CD14-positive monocyte (primary cell): Measurements from ENCODE around the gene SLC50A1. TPM values are rescaled to one million over a fixed set of nuclear protein-coding genes. Genes with fewer than 3 reads are reported as not detected.

ENCODE experiments used
- DNase-seq, 3 donors: peaks; one replicate each; pipeline ENCODE4 v3.0.0-alpha.2; 2011 to 2022
- H2AFZ ChIP-seq: 2 replicates; pipeline ENCODE4 v1.6.0; 2012; ENCODE audit warnings: mild to moderate bottlenecking, low read depth, low read length, inconsistent platforms; ENCODE audit not compliant: insufficient read depth, poor library complexity, severe bottlenecking
- H3K27ac ChIP-seq, 2 donors: 1 replicate in 1 of 2; 2 replicates in 1 of 2; pipeline ENCODE4 v1.5.1; 2012 to 2013; ENCODE audit warnings: low read length in 2 of 2, control low read depth in 1 of 2, inconsistent platforms in 1 of 2, low read depth in 1 of 2, mild to moderate bottlenecking in 1 of 2
- H3K27me3 ChIP-seq, 2 donors: one replicate each; pipeline versions ENCODE4 v1.6.0 to v1.6.1; 2011 to 2013; ENCODE audit warnings: low read length in 2 of 2; ENCODE audit not compliant: control insufficient read depth in 2 of 2, insufficient read depth in 2 of 2
- H3K36me3 ChIP-seq, 2 donors: replicated peaks in 1 of 2; 1 replicate in 1 of 2; 2 replicates in 1 of 2; pipeline versions ENCODE4 v1.5.1 to v1.6.1; 2012 to 2013; ENCODE audit warnings: low read length in 2 of 2, control low read depth in 1 of 2, inconsistent platforms in 1 of 2, mild to moderate bottlenecking in 1 of 2; ENCODE audit not compliant: insufficient read depth in 2 of 2, control insufficient read depth in 1 of 2
- H3K4me1 ChIP-seq, 2 donors: 1 replicate in 1 of 2; 2 replicates in 1 of 2; pipeline versions ENCODE4 v1.5.1 to v1.6.1; 2012 to 2013; ENCODE audit warnings: low read length in 2 of 2, control low read depth in 1 of 2, inconsistent platforms in 1 of 2, mild to moderate bottlenecking in 1 of 2, moderate library complexity in 1 of 2; ENCODE audit not compliant: insufficient read depth in 2 of 2, control insufficient read depth in 1 of 2
- H3K4me2 ChIP-seq: replicated peaks from 2 replicates; pipeline ENCODE3; 2012; ENCODE audit warnings: low read length, moderate library complexity, mild to moderate bottlenecking; ENCODE audit not compliant: poor library complexity, severe bottlenecking; ENCODE audit errors: extremely low read depth
- H3K4me3 ChIP-seq, 3 experiments: fragments of 200-600 bp in 1 of 3; sonication (generic) in 1 of 3; replicated peaks in 1 of 3; 1 replicate in 2 of 3; 2 replicates in 1 of 3; pipeline ENCODE4 v1.5.1; 2011 to 2013; ENCODE audit warnings: low read length in 3 of 3, mild to moderate bottlenecking in 3 of 3, control low read depth in 2 of 3, low read depth in 2 of 3, inconsistent platforms in 1 of 3, moderate library complexity in 1 of 3
- H3K79me2 ChIP-seq: 2 replicates; pipeline ENCODE4 v1.6.0; 2012; ENCODE audit warnings: mild to moderate bottlenecking, control low read depth, inconsistent platforms, low read length, moderate library complexity; ENCODE audit not compliant: insufficient read depth
- H3K9ac ChIP-seq: 2 replicates; pipeline ENCODE4 v1.6.0; 2017; ENCODE audit warnings: low read length, mild to moderate bottlenecking; ENCODE audit not compliant: insufficient read depth, poor library complexity, severe bottlenecking
- H3K9me3 ChIP-seq, 2 donors: replicated peaks in 1 of 2; 1 replicate in 1 of 2; 2 replicates in 1 of 2; pipeline versions ENCODE4 v1.5.1 to v1.6.1; 2012 to 2013; ENCODE audit warnings: low read length in 2 of 2, control low read depth in 1 of 2; ENCODE audit not compliant: control insufficient read depth in 1 of 2, insufficient read depth in 1 of 2
- H4K20me1 ChIP-seq: 2 replicates; pipeline ENCODE4 v1.6.0; 2012; ENCODE audit warnings: mild to moderate bottlenecking, low read length, control low read depth, moderate library complexity; ENCODE audit not compliant: insufficient read depth
- H3K27ac Mint-ChIP-seq, 7 donors: one replicate each; pipeline ENCODE4 v1.8.0; 2020; ENCODE audit warnings: mild to moderate bottlenecking in 7 of 7, mixed read lengths in 7 of 7, moderate library complexity in 6 of 7, inconsistent platforms in 2 of 7
- H3K27me3 Mint-ChIP-seq, 3 donors: one replicate each; pipeline ENCODE4 v1.8.0; 2021 to 2022; ENCODE audit warnings: low read depth in 3 of 3, mild to moderate bottlenecking in 3 of 3, mixed read lengths in 3 of 3, moderate library complexity in 3 of 3, inconsistent platforms in 1 of 3
- H3K36me3 Mint-ChIP-seq, 2 donors: one replicate each; pipeline ENCODE4 v1.8.0; 2020; ENCODE audit warnings: mixed read lengths in 2 of 2, inconsistent platforms in 1 of 2, mild to moderate bottlenecking in 1 of 2
- H3K4me1 Mint-ChIP-seq: one replicate; pipeline ENCODE4 v1.8.0; 2020; ENCODE audit warnings: mild to moderate bottlenecking, mixed read lengths
- H3K4me3 Mint-ChIP-seq, 2 donors: one replicate each; pipeline ENCODE4 v1.8.0; 2020; ENCODE audit warnings: mild to moderate bottlenecking in 2 of 2, mixed read lengths in 2 of 2, moderate library complexity in 1 of 2
- H3K9me3 Mint-ChIP-seq, 7 donors: one replicate each; pipeline ENCODE4 v1.8.0; 2020 to 2022; ENCODE audit warnings: mixed read lengths in 7 of 7, mild to moderate bottlenecking in 6 of 7, moderate library complexity in 6 of 7, inconsistent platforms in 2 of 7
- CTCF ChIP-seq: fragments of 200-600 bp; IDR thresholded peaks from one replicate; pipeline ENCODE4 v1.8.0; 2022; ENCODE audit warnings: antibody characterized with exemption, mild to moderate bottlenecking
- WGBS: methylation state at CpG from one replicate; pipeline ENCODE4 v1.1.5; 2013; ENCODE audit warnings: missing lambda C conversion rate; ENCODE audit not compliant: insufficient coverage; 5-methylcytosine and 5-hydroxymethylcytosine counted together
- intact Hi-C, 2 donors: fragments of 100-400 bp; cut with micrococcal nuclease; formaldehyde crosslinking; loops; one replicate each; pipeline versions ENCODE4 v1.15.0 to v1.15.1; 2023
- polyA plus RNA-seq, 3 donors: library from polyadenylated mRNA; depleted of rRNA in 1 of 3; unstranded in 2 of 3; stranded (reverse) in 1 of 3; fragments of 300-500 nt in 2 of 3; fragments of >200 nt in 1 of 3; fragmentation: Illumina TruSeq in 2 of 3; gene quantifications; 1 replicate in 2 of 3; 2 replicates in 1 of 3; pipeline ENCODE4 v1.2.3, GENCODE V29; 2012 to 2021

Gene SLC50A1
- polyA plus RNA-seq, 3 donors: 40.0 to 50.8 (median 49.4) TPM

GRCh38 chr1:155125946-155126555 is 9.6 kb upstream of the SLC50A1 start:
- Histone ChIP-seq H3K27me3 (peaks cover 45 to 65% of the 10 kb centered on the region in 2 donors), H2AFZ (no peak overlapping the region), H3K79me2 (no peaks in the 10 kb centered on the region), H3K9me3 (peaks cover 0 to 17% of the 10 kb centered on the region in 2 donors), H3K36me3 (no peaks in the 10 kb centered on the region), H3K4me2 (no peak overlapping the region), H3K4me1 (peaks cover 25 to 33% of the 10 kb centered on the region in 2 donors), H4K20me1 (no peaks in the 10 kb centered on the region), H3K4me3 (no peak overlapping the region), H3K9ac (no peak overlapping the region), H3K27ac (no peak overlapping the region)
- Mint-ChIP-seq H3K4me3 (peak overlapping the region in 1 of 2 donors; percentile 89), H3K4me1 (peaks cover 34% of the 10 kb centered on the region), H3K36me3 (peaks cover 5 to 20% of the 10 kb centered on the region in 2 donors), H3K9me3 (peaks cover 0 to 22% (median 11%) of the 10 kb centered on the region in 7 donors), H3K27ac (no peak overlapping the region), H3K27me3 (peaks cover 66 to 85% (median 71%) of the 10 kb centered on the region in 3 donors)
- no peak for TF ChIP-seq CTCF
- intact Hi-C loops: loop anchor here (5.0 kb wide), 3 partner anchors 34 to 41 kb away; no protein-coding TSS in a partner anchor
- WGBS: 69% methylated on average over 39 of the region's 53 CpGs
- no peak for DNase-seq

- peaks cover 5 to 20% of the 10 kb centered on the region in 2 donors for H3K36me3 Mint-ChIP-seq
- WGBS: 14% methylated on average over 32 of the region's 32 CpGs
- Histone ChIP-seq H3K4me1 (peaks cover 25 to 33% of the 10 kb centered on the region in 2 donors), H4K20me1 (no peaks in the 10 kb centered on the region), H3K4me2 (peak overlapping the region; percentile 78), H3K9ac (no peak overlapping the region), H2AFZ (peak overlapping the region; percentile 72), H3K27me3 (peaks cover 45 to 69% of the 10 kb centered on the region in 2 donors), H3K4me3 (peak overlapping the region in 1 of 3 experiments; percentile 70), H3K36me3 (no peaks in the 10 kb centered on the region), H3K27ac (no peak overlapping the region), H3K79me2 (no peaks in the 10 kb centered on the region), H3K9me3 (peaks cover 0 to 17% of the 10 kb centered on the region in 2 donors)
- no peak for TF ChIP-seq CTCF
- intact Hi-C loops: loop anchor here (5.0 kb wide), 3 partner anchors 34 to 41 kb away; no protein-coding TSS in a partner anchor
- peaks cover 34% of the 10 kb centered on the region for H3K4me1 Mint-ChIP-seq
- H3K27me3 Mint-ChIP-seq: peaks cover 62 to 87% (median 77%) of the 10 kb centered on the region in 3 donors
- no peak overlapping the region for H3K27ac Mint-ChIP-seq
- DNase-seq: peak in 1 of 3 donors; percentile 24
- peak overlapping the region; percentile 76 to 89 for H3K4me3 Mint-ChIP-seq
- H3K9me3 Mint-ChIP-seq: peaks cover 0 to 22% (median 11%) of the 10 kb centered on the region in 7 donors
Observed at GRCh38 chr1:155126556-155127104, 9.0 kb upstream of the SLC50A1 start.
